A549 (cell line): ENCODE measurements around the gene SPSB2.

ENCODE experiments used
- CHD4 ChIP-seq: fragments of 200-600 bp; sonication (generic); IDR thresholded peaks from 2 replicates; pipeline ENCODE4 v1.6.1; 2016; ENCODE audit warnings: antibody characterized with exemption, mild to moderate bottlenecking, borderline replicate concordance
- CTCF ChIP-seq: fragments of >200 bp; sonication (Bioruptor Twin); formaldehyde crosslinking; IDR thresholded peaks from 3 replicates; pipeline ENCODE4 v1.5.1; 2016
- ELK1 ChIP-seq: fragments of 150-350 bp; IDR thresholded peaks from 2 replicates; pipeline ENCODE4 v1.6.1; 2014; ENCODE audit warnings: low read depth, mild to moderate bottlenecking, low read length
- FOSB ChIP-seq: fragments of 250-450 bp; sonication (Bioruptor Pico); IDR thresholded peaks from 2 replicates; pipeline ENCODE4 v1.5.0; 2020; ENCODE audit warnings: mild to moderate bottlenecking, moderate library complexity
- HDAC2 ChIP-seq: fragments of 200-600 bp; sonication (generic); IDR thresholded peaks from 2 replicates; pipeline ENCODE4 v1.6.1; 2016
- HOXA7 ChIP-seq: fragments of 250-450 bp; sonication (Bioruptor Pico); IDR thresholded peaks from 2 replicates; pipeline ENCODE4 v1.5.0; 2020; ENCODE audit warnings: mild to moderate bottlenecking, moderate library complexity
- MYC ChIP-seq: IDR thresholded peaks from 2 replicates; pipeline ENCODE4 v1.6.1; 2012; ENCODE audit warnings: mild to moderate bottlenecking, inconsistent platforms, low read length, improper control_type of control experiment, borderline replicate concordance
- POLR2A ChIP-seq: IDR thresholded peaks from 2 replicates; pipeline ENCODE4 v1.6.1; 2012; ENCODE audit warnings: mild to moderate bottlenecking, low read length

- TF ChIP-seq HDAC2 (no peak), FOSB (CRISPR knock-in tag) (no peak), CTCF (no peak), CHD4 (no peak), HOXA7 (no peak), MYC (no peak), POLR2A (no peak), ELK1 (no peak)
These were observed 23.0 kb downstream of the SPSB2 start for GRCh38 chr12:6849976-6850560.
